ENCODE data around the gene MERTK.

The MERTK gene

DNA sequence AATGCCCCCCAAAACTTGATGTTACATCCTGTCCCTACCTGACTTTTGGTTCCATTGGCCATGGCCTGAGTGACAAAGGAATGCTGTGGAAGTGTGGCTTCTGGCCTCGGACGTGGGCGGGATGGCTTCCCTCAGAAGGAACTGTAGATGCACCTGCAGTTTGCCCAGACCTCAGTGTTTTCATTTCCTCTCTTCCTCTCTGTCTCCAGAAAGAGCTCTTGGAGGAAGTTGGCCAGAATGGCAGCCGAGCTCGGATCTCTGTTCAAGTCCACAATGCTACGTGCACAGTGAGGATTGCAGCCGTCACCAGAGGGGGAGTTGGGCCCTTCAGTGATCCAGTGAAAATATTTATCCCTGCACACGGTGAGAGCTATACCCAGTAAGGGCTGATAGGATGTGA lies 95.6 kb downstream of the MERTK start:
- ChIA-PET CTCF (no interaction called here), POLR2A (no interaction called here)
- TF ChIP-seq, protein P1, sequence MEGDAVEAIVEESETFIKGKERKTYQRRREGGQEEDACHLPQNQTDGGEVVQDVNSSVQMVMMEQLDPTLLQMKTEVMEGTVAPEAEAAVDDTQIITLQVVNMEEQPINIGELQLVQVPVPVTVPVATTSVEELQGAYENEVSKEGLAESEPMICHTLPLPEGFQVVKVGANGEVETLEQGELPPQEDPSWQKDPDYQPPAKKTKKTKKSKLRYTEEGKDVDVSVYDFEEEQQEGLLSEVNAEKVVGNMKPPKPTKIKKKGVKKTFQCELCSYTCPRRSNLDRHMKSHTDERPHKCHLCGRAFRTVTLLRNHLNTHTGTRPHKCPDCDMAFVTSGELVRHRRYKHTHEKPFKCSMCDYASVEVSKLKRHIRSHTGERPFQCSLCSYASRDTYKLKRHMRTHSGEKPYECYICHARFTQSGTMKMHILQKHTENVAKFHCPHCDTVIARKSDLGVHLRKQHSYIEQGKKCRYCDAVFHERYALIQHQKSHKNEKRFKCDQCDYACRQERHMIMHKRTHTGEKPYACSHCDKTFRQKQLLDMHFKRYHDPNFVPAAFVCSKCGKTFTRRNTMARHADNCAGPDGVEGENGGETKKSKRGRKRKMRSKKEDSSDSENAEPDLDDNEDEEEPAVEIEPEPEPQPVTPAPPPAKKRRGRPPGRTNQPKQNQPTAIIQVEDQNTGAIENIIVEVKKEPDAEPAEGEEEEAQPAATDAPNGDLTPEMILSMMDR (IDR thresholded peaks at IDR 0.05; ENCODE audit: control extremely low read depth, extremely low read depth, low read depth, missing control alignments) = no peak
- DNase-seq (ENCODE audit: extremely low spot score) = no peak

DNA sequence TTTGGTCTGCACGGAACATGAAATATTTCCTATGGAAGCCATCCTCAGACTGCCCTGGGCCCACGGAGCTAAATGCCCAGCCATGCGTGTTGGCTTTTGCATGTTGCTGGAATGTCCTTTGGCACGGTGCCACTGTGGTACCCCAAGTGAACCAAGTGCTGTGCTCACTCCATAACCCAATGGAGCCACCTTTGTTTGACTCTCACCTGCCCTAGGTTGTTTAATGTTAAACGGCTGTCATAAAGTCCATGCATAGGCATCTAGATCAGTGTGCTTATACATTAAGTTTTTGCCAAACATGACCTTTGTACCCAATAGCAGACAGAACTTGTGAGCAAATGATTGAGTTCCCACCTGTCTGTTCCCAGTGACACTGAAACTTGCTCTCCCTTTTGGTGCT lies 96.7 kb downstream of the MERTK start:
- POLR2A ChIA-PET = no interaction called here
- TF ChIP-seq, protein P1 (IDR thresholded peaks at IDR 0.05; ENCODE audit: control extremely low read depth, extremely low read depth, low read depth, missing control alignments) = no peak
- CTCF ChIA-PET = no interaction called here
- no peak for DNase-seq (ENCODE audit: extremely low spot score)

DNA sequence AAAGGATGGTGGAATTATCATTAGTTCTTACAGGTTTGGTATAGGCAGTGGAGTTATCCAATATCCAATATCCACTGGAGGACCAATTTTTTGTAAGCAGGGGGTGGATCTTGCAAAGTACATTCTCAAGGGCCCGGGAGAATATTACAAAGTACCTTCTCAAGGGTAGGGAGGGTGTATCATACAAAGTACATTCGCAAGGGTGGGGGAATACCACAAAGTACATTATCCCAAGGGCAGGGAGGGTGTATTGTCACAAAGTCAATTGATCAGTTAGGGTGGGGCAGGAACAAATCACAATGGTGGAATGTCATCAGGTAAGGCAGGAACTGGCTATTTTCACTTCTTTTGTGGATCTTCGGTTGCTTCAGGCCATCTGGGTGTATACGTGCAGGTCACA lies 101.4 kb downstream of the MERTK start:
- TF ChIP-seq, protein P1 (IDR thresholded peaks at IDR 0.05; ENCODE audit: control extremely low read depth, extremely low read depth, low read depth, missing control alignments) = no peak
- ChIA-PET POLR2A (no interaction called here), CTCF (interaction anchor here (1.0 to 1.1 kb wide), 2 partner anchors 9 to 30 kb away, joined by 3 to 4 read pairs; no protein-coding TSS in a partner anchor)
- DNase-seq (ENCODE audit: extremely low spot score) = no peak

DNA sequence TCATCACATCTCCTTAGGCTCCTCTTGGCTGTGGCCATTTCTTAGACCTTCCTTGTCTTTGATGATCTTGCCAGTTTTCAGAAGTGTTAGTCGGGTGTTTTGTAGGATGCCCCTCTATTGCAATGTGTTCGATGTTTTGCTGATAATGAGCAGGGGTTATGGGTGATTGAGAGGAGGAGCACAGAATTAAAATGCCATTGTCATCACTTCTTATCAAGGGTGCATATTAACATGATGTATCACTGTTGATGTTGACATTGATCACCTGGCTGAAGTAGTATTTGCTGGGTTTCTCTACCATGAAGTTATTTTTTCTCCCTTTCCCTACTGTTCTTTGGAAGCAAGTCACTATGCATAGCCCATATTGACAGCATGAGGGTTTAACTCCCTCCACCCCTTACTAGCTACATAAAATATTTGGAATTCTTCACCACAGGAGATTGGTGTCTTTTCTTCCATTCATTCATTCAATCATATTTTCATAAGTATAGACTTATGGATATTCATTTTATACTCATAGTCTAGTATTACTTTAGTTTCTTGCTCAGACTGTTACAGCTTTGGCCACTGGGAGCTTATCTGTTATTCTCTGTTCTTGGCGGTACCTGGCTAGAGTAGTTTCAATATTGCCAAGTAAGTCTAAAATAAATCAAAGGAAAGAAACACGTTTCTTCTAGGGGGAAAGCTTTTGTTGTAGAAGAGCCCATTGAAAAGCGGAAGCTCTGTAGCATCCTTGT lies 102.2 kb downstream of the MERTK start:
- ChIA-PET POLR2A (no interaction called here), CTCF (no interaction called here)
- no peak for DNase-seq (ENCODE audit: extremely low spot score)
- TF ChIP-seq, protein P1 (IDR thresholded peaks at IDR 0.05; ENCODE audit: control extremely low read depth, extremely low read depth, low read depth, missing control alignments) = no peak

DNA sequence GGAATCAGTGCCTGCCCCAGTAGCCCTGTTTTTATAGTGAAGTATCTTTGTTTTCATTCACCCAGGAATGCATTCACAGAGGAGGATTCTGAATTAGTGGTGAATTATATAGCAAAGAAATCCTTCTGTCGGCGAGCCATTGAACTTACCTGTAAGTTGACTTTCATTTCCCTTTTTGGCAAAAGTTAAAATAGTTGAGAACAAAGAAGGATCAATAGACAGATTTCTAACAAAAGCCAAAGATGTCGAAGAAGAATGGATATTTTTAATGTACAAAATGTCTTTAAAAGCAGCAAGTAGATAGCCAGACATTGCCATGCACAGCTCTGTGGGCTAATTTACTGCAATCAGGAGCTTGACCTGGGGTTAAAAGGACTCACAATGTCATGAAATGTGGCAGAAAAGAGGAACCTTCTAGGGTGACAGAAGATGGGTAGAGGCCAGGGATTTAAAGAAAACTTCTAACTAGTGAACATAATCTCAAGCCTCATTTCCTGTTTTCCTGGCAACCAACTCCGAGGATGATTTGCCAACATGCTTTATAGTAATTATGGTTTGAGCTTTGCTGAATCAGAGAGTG lies 102.8 kb downstream of the MERTK start:
- DNase-seq (ENCODE audit: extremely low spot score) = no peak
- TF ChIP-seq, protein P1 (IDR thresholded peaks at IDR 0.05; ENCODE audit: control extremely low read depth, extremely low read depth, low read depth, missing control alignments) = no peak
- CTCF ChIA-PET = no interaction called here
- POLR2A ChIA-PET = no interaction called here

DNA sequence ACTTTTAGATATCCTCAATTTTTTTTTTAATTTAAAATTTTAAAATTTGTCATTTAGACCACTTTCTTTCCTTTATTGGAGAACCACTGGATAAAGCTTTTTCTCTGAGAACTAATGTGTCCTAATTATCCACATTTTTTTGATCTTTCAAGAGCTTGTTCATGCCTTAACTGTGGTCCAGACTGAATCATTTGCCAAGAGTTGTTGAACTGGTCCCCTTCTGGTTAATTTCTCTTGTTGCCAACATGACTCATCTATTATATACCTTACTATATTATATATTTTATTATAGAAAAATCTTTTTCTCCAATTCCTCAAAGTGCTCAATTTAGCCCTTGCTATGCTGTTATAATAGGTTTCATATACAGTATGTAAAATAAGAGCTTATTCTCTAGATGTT lies 103.5 kb downstream of the MERTK start:
- ChIA-PET CTCF (no interaction called here), POLR2A (no interaction called here)
- no peak for DNase-seq (ENCODE audit: extremely low spot score)
- TF ChIP-seq, protein P1 (IDR thresholded peaks at IDR 0.05; ENCODE audit: control extremely low read depth, extremely low read depth, low read depth, missing control alignments) = no peak
